Esophagus squamous epithelium (tissue), 4 donors: ENCODE measurements around the gene FDX1.
"Not testable (repeated sequence)": the region's sequence is repeated elsewhere in the genome, so short reads cannot be mapped to it uniquely, and the experiment has no call there.

ENCODE experiments used
- CTCF ChIP-seq, 6 experiments: fragments of 450-650 bp in 4 of 6; fragments of 200-600 bp in 2 of 6; sonication (generic) in 2 of 6; IDR thresholded peaks; one replicate each; pipeline ENCODE4 v1.5.1; 2016 to 2019; ENCODE audit warnings: antibody characterized with exemption in 6 of 6, mild to moderate bottlenecking in 4 of 6, moderate library complexity in 4 of 6
- POLR2A ChIP-seq, 4 donors: fragments of 450-650 bp; IDR thresholded peaks; one replicate each; pipeline ENCODE4 v1.6.1; 2017; ENCODE audit warnings: antibody characterized with exemption in 4 of 4, mild to moderate bottlenecking in 4 of 4, moderate library complexity in 3 of 4

- not testable (repeated sequence) for TF ChIP-seq POLR2A, CTCF (IDR thresholded peaks at IDR 0.05)
These were observed 32.0 kb upstream of the FDX1 start for GRCh38 chr11:110397668-110398286.
